HepG2 (cell line): ENCODE results near the gene BAZ1B. TPM values are rescaled to one million over a fixed set of nuclear protein-coding genes. Genes with fewer than 3 reads are reported as not detected.

Source experiments
- ATAC-seq: fragments of 200-7000 bp; cut with Tn5 transposase; 3 replicates; pipeline ENCODE4 v1.9.1; 2020; ENCODE audit warnings: mild to moderate bottlenecking, moderate library complexity
- BruUV-seq: library from RNA; stranded (reverse); fragments of 400-500 nt; replicated peaks from 2 replicates; lab custom pipeline; 2021; lab: Mats Ljungman, UMichigan
- CTCF ChIA-PET: fragments of 300-600 bp; formaldehyde crosslinking; extraction: SDS; loops from one replicate; lab custom pipeline; 2021; ENCODE audit warnings: low total read pairs, inconsistent platforms, low intra/inter-chr PET ratio; lab: Yijun Ruan, JAX
- POLR2A ChIA-PET: fragments of 350-600 bp; sonication (Branson Sonifier 250); formaldehyde crosslinking; loops from one replicate; lab custom pipeline; 2020; ENCODE audit warnings: antibody characterized with exemption, inconsistent platforms; lab: Yijun Ruan, JAX
- DNase-seq: peaks from one replicate; pipeline ENCODE4 v3.0.0-alpha.2; 2015; ENCODE audit warnings: low spot score
- FAIRE-seq: peaks from 3 replicates; lab custom pipeline; 2011; peaks lifted over from hg19 to GRCh38; lab: Jason Lieb, UNC
- H2AFZ ChIP-seq: one replicate; pipeline ENCODE4 v1.6.1; 2011; ENCODE audit warnings: low read length, inconsistent platforms
- H3K27ac ChIP-seq: fragments of 300-600 bp; 3 replicates; pipeline ENCODE4 v1.8.0; 2011; ENCODE audit warnings: mixed run types, mild to moderate bottlenecking, mixed read lengths, low read length, inconsistent platforms; ENCODE audit not compliant: insufficient read depth; ENCODE audit errors: extremely low read length
- H3K27me3 ChIP-seq, 2 experiments: fragments of 200-600 bp in 1 of 2; 2 replicates in 1 of 2; 3 replicates in 1 of 2; pipeline versions ENCODE4 v1.6.0 to v1.8.0; 2011; ENCODE audit warnings: low read length in 2 of 2, mild to moderate bottlenecking in 2 of 2, moderate library complexity in 2 of 2, inconsistent platforms in 1 of 2; ENCODE audit not compliant: insufficient read depth in 2 of 2, control insufficient read depth in 1 of 2
- H3K36me3 ChIP-seq, 2 experiments: fragments of 200-600 bp in 1 of 2; replicated peaks in 1 of 2; 2 replicates in 1 of 2; 3 replicates in 1 of 2; pipeline versions ENCODE4 v1.5.1 to v1.8.0; 2011; ENCODE audit warnings: low read length in 2 of 2, inconsistent platforms in 1 of 2; ENCODE audit not compliant: insufficient read depth in 2 of 2, control insufficient read depth in 1 of 2
- H3K4me1 ChIP-seq: 2 replicates; pipeline ENCODE4 v1.5.1; 2012; ENCODE audit warnings: low read length, inconsistent platforms; ENCODE audit not compliant: insufficient read depth
- H3K4me2 ChIP-seq: 2 replicates; pipeline ENCODE4 v1.6.0; 2011; ENCODE audit warnings: low read depth, low read length, inconsistent platforms
- H3K4me3 ChIP-seq, 3 experiments: fragments of 200-600 bp in 1 of 3; sonication (generic), shearing (Covaris generic) in 1 of 3; replicated peaks in 1 of 3; 2 replicates each; pipeline ENCODE4 v1.5.1; 2011 to 2016; ENCODE audit warnings: low read length in 3 of 3, inconsistent platforms in 2 of 3, low read depth in 2 of 3, mild to moderate bottlenecking in 2 of 3, control low read depth in 1 of 3, mixed read lengths in 1 of 3; ENCODE audit not compliant: insufficient read depth in 1 of 3
- H3K79me2 ChIP-seq: one replicate; pipeline ENCODE4 v1.6.1; 2011; ENCODE audit warnings: low read length, inconsistent platforms; ENCODE audit not compliant: insufficient read depth
- H3K9ac ChIP-seq: 2 replicates; pipeline ENCODE4 v1.6.0; 2011; ENCODE audit warnings: mild to moderate bottlenecking, low read depth, low read length, inconsistent platforms; ENCODE audit not compliant: insufficient read depth
- H3K9me3 ChIP-seq: 2 replicates; pipeline ENCODE4 v1.5.1; 2012; ENCODE audit warnings: mild to moderate bottlenecking, low read length
- H4K20me1 ChIP-seq: 2 replicates; pipeline ENCODE4 v1.6.0; 2011; ENCODE audit warnings: inconsistent platforms, mild to moderate bottlenecking, low read length, moderate library complexity; ENCODE audit not compliant: insufficient read depth
- HMG20B ChIP-seq: conservative IDR thresholded peaks from 2 replicates; pipeline ENCODE4 v1.6.1; 2016; ENCODE audit warnings: missing genetic modification reagents, missing compliant biosample characterization
- HNRNPLL ChIP-seq: fragments of 200-400 bp; formaldehyde crosslinking; IDR thresholded peaks from 2 replicates; pipeline ENCODE4 v1.6.1; 2017; ENCODE audit warnings: mild to moderate bottlenecking, low read depth, low read length; ENCODE audit not compliant: poor library complexity, severe bottlenecking
- KLF13 ChIP-seq: sonication (generic); formaldehyde crosslinking; IDR thresholded peaks from 2 replicates; pipeline ENCODE4 v1.4.0; 2020; ENCODE audit warnings: mild to moderate bottlenecking, missing genetic modification reagents
- KLF16 ChIP-seq, 2 experiments: sonication (generic) in 1 of 2; formaldehyde crosslinking in 1 of 2; IDR thresholded peaks; 2 replicates each; pipeline versions ENCODE4 v1.6.1 to v1.8.0; 2016 to 2023; ENCODE audit warnings: missing genetic modification reagents in 2 of 2, missing compliant biosample characterization in 1 of 2
- RBFOX2 ChIP-seq: fragments of 200-400 bp; formaldehyde crosslinking; IDR thresholded peaks from 2 replicates; pipeline ENCODE4 v1.6.1; 2017; ENCODE audit warnings: low read depth, mild to moderate bottlenecking, low read length
- ZNF644 ChIP-seq: IDR thresholded peaks from 2 replicates; pipeline ENCODE4 v1.6.1; 2016; ENCODE audit warnings: low read depth
- ZNF660 ChIP-seq: sonication (generic); formaldehyde crosslinking; IDR thresholded peaks from 2 replicates; pipeline ENCODE4 v1.5.1; 2020; ENCODE audit warnings: mild to moderate bottlenecking, low read depth, missing genetic modification reagents, borderline replicate concordance
- WGBS: methylation state at CpG from one replicate; pipeline ENCODE4 v1.1.6; 2017; ENCODE audit warnings: low lambda C conversion rate; 5-methylcytosine and 5-hydroxymethylcytosine counted together
- in situ Hi-C: cut with HindIII; loops from 2 replicates; pipeline ENCODE4 v1.10.0; 2017; ENCODE audit warnings: low pct_unique_long_range_greater_than_20kb; ENCODE audit not compliant: extremely low pct_ligation_motif_present
- intact Hi-C: fragments of 100-400 bp; cut with micrococcal nuclease; formaldehyde crosslinking; loops from one replicate; pipeline ENCODE4 v1.10.0; 2022; ENCODE audit not compliant: unreplicated experiment
- polyA plus RNA-seq, 8 experiments: library from polyadenylated mRNA; depleted of rRNA in 3 of 8; stranded (reverse) in 7 of 8; unstranded in 1 of 8; fragments of >200 nt; fragmentation: Illumina TruSeq in 4 of 8; extraction: Trizol in 4 of 8; gene quantifications; 2 replicates each; pipeline versions ENCODE4 v1.2.1 to v1.2.3, GENCODE V29; 2011 to 2016; ENCODE audit warnings: low read depth in 4 of 8, missing spikeins in 1 of 8, mixed read lengths in 1 of 8; ENCODE audit not compliant: insufficient read depth in 1 of 8
- total RNA-seq, 5 experiments: library from RNA; depleted of rRNA; stranded (reverse); fragments of >200 nt; fragmentation: Illumina TruSeq; extraction: Trizol; gene quantifications; 2 replicates each; pipeline ENCODE4 v1.2.3, GENCODE V29; 2016; ENCODE audit warnings: low read depth in 1 of 5
- TF ChIP-seq, protein P1 (sequence below): sonication (generic); formaldehyde crosslinking; conservative IDR thresholded peaks from 2 replicates; pipeline ENCODE4 v1.8.1; 2023; ENCODE audit warnings: missing genetic modification reagents
- TF ChIP-seq, protein P2 (sequence below): sonication (generic); formaldehyde crosslinking; conservative IDR thresholded peaks from 2 replicates; pipeline ENCODE4 v1.8.0; 2022; ENCODE audit warnings: missing genetic modification reagents

Gene BAZ1B
- total and polyA plus RNA-seq, 2 of the 13 experiments (the other 11 are each of a cell fraction or from before 2014, with no cell fraction given) = 18.6 to 69.4 TPM

DNA sequence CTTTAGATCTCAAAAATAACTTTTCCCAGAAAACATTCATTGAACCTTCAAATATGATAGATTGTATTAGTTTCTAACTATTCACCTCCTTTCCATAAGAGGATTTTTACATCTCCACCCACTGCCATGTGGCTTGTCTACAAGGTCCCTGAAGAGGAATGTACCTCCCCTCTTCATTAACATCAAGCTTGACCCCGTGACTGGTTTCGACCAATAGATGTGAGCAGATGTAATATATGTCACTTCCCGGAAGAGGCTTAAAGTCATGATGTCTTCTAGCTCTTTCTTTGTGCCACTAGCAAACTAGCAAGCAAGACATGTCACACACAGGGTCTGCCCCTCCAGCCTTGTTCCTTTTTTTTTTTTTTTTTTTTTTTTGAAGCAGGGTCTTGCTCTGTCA, 6.9 kb downstream of the BAZ1B start:
- H2AFZ ChIP-seq = no peak overlapping the region
- no peaks in the 10 kb centered on the region for H3K9me3 ChIP-seq
- CTCF ChIA-PET = no interaction called here
- POLR2A ChIA-PET = no interaction called here
- in situ Hi-C loops (no loop called here), intact Hi-C loops (no loop called here)
- ATAC-seq = peak; percentile 34; the same call in 1 of the 3 replicates
- H3K4me3 ChIP-seq = no peak overlapping the region
- DNase-seq = no peak
- H3K4me1 ChIP-seq = peaks cover 33% of the 10 kb centered on the region
- H3K9ac ChIP-seq = no peak overlapping the region
- no peak overlapping the region for H3K4me2 ChIP-seq
- no peak for FAIRE-seq
- peaks cover 30% of the 10 kb centered on the region for H4K20me1 ChIP-seq
- no peak overlapping the region for H3K27ac ChIP-seq
- peaks cover 90% of the 10 kb centered on the region for H3K79me2 ChIP-seq
- 93% methylated on average over 3 of the region's 3 CpGs for WGBS
- no TSS peak for BruUV-seq
- H3K27me3 ChIP-seq = no peaks in the 10 kb centered on the region
- TF ChIP-seq HMG20B (CRISPR knock-in tag) = no peak
- no peak for TF ChIP-seq KLF13 (CRISPR knock-in tag)
- TF ChIP-seq KLF16 (CRISPR knock-in tag; IDR thresholded peaks at IDR 0.05) = no peak
- TF ChIP-seq, protein P1, sequence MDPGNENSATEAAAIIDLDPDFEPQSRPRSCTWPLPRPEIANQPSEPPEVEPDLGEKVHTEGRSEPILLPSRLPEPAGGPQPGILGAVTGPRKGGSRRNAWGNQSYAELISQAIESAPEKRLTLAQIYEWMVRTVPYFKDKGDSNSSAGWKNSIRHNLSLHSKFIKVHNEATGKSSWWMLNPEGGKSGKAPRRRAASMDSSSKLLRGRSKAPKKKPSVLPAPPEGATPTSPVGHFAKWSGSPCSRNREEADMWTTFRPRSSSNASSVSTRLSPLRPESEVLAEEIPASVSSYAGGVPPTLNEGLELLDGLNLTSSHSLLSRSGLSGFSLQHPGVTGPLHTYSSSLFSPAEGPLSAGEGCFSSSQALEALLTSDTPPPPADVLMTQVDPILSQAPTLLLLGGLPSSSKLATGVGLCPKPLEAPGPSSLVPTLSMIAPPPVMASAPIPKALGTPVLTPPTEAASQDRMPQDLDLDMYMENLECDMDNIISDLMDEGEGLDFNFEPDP = 0 out of 2 replicates have a peak, but pooled peaks have one; percentile 14
- peaks cover 8 to 67% of the 10 kb centered on the region in 2 experiments for H3K36me3 ChIP-seq

DNA sequence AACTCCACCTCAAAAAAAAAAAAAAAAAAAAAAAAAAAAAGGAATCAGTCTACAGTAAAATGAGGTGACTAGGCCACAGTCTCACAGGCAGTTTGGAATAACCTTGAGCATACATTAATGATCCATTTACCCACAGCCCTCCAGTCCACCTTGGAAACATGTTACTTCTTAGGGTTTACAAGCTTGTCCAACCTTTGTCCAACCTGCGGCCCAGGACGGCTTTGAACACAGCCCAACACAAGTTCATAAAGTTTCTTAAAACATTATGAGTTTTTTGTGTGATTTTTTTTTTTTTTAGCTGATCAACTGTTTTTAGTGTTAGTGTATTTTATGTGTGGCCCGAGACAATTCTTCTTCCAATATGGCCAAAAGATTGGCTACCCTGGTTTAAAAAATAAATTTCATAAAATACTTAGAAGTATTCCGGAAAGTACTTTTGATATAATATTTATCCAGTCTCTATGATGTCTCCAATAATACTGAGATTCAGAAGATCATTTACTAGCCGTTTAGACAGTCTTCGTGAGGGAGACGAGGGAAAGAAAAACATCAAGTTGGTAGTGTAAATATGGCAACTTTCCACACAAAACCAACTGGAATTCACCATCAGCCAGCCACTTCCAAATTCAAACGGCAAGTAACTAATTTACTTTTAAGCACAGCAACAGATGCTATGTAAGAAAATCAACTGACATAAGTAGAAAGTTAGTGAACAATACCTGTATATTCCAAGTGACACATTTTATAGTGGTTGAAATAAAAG, 9.9 kb downstream of the BAZ1B start:
- POLR2A ChIA-PET = interaction anchor here (1.1 kb wide), 1 partner anchor 10 kb away, joined by 6 read pairs; the partner anchor contains the start of gene BAZ1B
- no peak overlapping the region for H2AFZ ChIP-seq
- ATAC-seq = no peak
- CTCF ChIA-PET = no interaction called here
- no peak overlapping the region for H3K4me2 ChIP-seq
- TF ChIP-seq ZNF644 (CRISPR knock-in tag) (no peak), HNRNPLL (no peak), ZNF660 (CRISPR knock-in tag) (no peak), RBFOX2 (0 out of 2 replicates have a peak, but pooled peaks have one; percentile 22)
- TF ChIP-seq, protein P2, sequence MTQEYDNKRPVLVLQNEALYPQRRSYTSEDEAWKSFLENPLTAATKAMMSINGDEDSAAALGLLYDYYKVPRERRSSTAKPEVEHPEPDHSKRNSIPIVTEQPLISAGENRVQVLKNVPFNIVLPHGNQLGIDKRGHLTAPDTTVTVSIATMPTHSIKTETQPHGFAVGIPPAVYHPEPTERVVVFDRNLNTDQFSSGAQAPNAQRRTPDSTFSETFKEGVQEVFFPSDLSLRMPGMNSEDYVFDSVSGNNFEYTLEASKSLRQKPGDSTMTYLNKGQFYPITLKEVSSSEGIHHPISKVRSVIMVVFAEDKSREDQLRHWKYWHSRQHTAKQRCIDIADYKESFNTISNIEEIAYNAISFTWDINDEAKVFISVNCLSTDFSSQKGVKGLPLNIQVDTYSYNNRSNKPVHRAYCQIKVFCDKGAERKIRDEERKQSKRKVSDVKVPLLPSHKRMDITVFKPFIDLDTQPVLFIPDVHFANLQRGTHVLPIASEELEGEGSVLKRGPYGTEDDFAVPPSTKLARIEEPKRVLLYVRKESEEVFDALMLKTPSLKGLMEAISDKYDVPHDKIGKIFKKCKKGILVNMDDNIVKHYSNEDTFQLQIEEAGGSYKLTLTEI (CRISPR knock-in tag) = no peak
- no peak overlapping the region for H3K4me3 ChIP-seq
- in situ Hi-C loops (no loop called here), intact Hi-C loops (no loop called here)
- no TSS peak for BruUV-seq
- peaks cover 13% of the 10 kb centered on the region; the same call in 1 of the 2 replicates for H3K4me1 ChIP-seq
- peaks cover 62% of the 10 kb centered on the region for H3K79me2 ChIP-seq
- no peak overlapping the region for H3K27ac ChIP-seq
- H3K9ac ChIP-seq = no peak overlapping the region
- peaks cover 16 to 74% of the 10 kb centered on the region in 2 experiments for H3K36me3 ChIP-seq
- H4K20me1 ChIP-seq = peaks cover 15% of the 10 kb centered on the region; the same call in 1 of the 2 replicates
- no peaks in the 10 kb centered on the region for H3K27me3 ChIP-seq
- no peak for DNase-seq
- no peak for FAIRE-seq
- no peaks in the 10 kb centered on the region for H3K9me3 ChIP-seq
- WGBS = 90% methylated on average over 8 of the region's 8 CpGs
